CD4-positive, alpha-beta T cell treated with Interferon gamma for 1 hour (primary cell): Measurements from ENCODE around the gene HAGHL.
"Not testable (repeated sequence)": the region's sequence is repeated elsewhere in the genome, so short reads cannot be mapped to it uniquely, and the experiment has no call there.

Source experiments
- DNase-seq: peaks from one replicate; pipeline ENCODE4 v3.0.0-alpha.2; 2020

Gene HAGHL

DNA sequence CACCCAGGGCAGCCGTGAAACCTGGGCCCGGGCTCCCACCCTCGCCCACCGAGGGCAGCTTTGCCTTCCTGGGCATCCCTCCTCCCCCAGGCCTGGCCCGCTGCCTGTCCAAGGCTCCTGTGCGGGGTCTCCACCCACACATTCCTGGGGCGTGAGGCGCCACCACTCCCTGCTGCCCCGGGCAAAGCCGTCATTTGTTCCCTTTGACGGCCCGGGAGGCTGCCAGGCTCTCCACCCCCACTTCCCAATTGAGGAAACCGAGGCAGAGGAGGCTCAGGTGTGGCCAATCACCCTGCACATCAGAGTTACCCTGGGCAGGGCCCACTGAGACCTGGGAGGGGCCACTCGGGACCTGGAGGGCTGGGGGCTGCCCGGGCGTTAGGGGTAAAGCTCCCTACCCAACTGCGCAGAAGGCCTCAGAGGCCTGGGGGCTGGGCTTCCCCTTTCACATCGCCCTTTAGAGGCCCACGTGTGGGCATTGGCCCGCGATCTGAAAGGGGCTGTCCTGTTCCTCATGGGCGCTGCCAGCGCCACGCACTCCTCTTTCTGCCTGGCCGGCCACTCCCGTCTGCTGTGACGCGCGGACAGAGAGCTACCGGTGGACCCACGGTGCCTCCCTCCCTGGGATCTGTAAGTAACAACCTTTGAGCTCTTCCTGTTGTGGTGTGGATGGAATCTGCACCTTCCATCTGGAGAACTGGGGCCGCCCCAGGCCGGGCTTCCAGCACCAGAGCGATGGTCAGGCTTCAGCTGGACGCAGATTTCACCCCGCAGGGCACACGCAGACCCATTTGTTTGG is 33.8 kb downstream of the HAGHL start, which contains the start of gene MSLN:
MSLN (plus strand) TSS at position 190 of the 799 bp plus-strand sequence. CDS start 1,947 bp downstream, outside the sequence.
- DNase-seq: no peak

DNA sequence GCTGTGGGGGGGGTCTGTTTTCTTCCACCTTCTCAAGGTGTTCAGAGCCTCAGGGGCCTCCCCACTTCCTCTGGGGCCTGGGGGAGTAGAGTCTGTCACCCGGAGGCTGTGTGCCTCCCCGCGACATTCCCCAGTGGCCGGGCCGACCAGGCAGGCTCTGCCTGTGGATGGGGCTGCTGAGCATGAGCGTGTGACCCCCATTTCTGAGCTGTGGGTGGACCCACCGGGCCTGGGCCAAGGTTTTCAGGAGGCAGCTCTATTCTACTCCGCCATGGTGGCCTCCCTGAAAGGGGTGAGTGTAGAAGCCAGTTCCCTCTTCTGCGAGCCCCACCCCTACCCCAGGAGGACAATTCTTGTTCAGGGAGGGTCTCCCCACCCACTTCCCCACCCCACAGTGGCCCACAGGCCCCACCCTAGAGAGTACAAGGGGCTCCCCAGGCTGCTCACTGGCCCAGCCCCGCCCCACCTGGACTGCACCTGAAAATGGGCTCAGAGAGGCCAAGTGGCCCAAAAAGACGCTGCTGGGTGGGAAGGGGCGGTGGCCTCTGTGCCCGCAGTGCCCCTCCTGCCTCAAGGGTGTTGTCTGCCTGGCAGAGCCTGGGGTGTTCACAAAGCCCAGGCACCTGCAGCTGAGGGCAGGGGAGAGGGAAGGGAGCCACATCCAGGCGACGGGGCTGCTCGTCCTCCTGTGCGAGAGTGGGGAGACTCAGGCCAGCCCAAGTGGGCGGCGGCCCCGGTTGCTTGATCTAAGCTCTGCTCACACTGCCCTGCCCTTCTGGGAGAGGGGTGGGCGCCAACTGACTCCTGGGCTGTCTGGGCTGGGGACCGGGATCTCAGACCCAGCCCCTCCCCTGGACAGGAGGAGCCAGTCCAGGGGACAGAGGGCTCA is 35.0 kb downstream of the HAGHL start:
- no peak for DNase-seq

DNA sequence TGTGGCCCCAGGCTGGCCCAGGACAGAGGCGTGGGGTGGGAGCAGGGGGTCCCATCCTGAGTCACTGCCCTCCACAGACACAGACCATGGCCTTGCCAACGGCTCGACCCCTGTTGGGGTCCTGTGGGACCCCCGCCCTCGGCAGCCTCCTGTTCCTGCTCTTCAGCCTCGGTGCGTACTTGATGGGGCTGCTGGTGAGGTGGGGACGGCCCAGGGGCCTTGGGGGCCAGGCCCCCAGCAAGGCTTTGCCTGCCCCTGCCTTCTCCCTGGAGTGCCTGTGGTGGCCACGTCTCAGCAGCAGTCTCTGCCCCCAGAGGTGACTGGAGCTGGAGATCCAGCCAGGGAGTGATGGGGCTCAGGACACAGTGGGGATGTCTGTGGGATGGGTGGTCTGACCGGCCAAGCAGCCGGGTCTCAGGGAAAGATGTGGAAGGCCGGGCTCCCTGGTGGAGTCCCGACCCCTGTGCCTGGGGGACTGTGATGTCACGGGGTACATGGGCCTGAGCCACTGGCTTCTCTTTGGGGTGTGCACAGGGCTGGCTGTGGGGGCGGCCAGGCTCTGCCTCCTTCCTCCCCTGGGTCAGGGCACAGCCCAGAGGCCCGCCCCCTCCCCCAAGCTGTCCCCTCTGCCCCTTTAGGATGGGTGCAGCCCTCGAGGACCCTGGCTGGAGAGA is 35.8 kb downstream of the HAGHL start:
- no peak for DNase-seq

DNA sequence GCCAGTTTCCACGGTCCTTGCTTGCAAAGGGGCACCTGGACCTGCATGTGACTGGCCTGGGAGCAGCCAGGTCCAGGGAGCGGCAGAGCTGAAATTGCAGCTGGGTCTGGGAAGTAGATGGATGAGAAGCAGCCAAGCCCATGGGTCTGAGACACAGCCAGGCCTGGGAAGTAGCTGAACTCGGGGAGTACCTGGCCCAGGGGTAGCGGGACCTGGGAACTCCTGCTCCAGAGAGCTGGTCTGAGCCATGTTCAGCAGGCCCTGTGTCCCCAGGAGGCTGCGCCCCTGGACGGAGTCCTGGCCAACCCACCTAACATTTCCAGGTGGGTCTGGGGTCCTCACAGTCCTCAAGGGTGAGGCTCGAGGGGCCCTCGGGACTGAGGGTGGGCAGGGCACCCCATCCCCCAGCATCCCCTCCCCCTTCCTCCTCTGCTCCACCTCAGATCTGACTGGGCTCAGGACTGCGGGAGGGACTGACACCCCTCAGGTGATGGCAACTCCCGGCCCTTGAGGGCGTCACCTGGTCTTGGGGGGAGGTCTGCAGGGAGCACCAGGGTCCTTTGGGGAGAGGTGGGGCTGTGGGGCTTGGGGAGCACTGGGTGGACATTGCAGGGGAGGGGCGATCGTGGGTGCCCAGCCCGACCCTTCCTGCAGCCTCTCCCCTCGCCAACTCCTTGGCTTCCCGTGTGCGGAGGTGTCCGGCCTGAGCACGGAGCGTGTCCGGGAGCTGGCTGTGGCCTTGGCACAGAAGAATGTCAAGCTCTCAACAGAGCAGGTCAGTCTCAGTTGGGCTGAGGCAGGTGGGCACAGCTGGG is 36.7 kb downstream of the HAGHL start:
- DNase-seq: no peak

DNA sequence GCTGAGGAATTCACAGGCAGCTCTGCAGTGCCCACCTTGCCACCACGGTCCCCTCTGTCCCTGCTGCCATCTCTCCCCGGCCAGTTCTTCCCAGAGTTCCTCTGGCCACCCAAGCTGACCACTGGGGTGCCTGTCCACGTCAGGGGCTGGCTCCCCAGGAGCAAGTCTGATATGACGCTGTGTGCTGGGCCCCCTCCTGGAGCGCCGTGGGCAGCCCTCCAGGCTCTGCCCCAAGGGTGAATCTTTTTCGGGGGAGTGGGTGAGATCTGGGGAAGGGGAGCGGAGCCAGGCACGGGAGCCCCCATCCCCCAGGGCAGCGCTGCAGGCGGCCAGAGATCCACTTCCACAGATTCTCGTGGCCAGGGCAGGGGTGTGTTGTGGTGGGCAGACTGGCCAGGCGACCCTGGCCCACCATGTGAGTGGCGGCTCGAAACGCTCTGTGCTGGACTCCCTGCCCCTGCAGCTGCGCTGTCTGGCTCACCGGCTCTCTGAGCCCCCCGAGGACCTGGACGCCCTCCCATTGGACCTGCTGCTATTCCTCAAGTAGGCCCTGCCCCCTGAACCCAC is 37.4 kb downstream of the HAGHL start:
- DNase-seq: no peak

DNA sequence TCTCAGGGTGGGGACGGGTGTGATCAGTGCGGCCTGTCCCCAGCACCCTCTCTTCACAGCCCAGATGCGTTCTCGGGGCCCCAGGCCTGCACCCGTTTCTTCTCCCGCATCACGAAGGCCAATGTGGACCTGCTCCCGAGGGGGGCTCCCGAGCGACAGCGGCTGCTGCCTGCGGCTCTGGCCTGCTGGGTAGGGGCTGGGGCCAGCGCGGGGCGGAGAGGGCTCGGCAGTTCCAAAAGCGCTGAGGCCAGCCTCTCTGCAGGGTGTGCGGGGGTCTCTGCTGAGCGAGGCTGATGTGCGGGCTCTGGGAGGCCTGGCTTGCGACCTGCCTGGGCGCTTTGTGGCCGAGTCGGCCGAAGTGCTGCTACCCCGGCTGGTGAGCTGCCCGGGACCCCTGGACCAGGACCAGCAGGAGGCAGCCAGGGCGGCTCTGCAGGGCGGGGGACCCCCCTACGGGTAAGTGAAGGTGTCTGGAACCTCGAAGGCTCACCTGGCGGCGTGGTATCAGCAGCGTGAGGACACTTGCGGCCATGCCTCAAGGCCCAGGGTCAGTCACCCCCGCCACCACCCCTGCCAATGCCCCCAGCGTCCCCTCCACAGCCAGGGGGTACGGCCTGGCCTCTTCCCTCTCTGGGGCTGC is 38.1 kb downstream of the HAGHL start:
- no peak for DNase-seq

DNA sequence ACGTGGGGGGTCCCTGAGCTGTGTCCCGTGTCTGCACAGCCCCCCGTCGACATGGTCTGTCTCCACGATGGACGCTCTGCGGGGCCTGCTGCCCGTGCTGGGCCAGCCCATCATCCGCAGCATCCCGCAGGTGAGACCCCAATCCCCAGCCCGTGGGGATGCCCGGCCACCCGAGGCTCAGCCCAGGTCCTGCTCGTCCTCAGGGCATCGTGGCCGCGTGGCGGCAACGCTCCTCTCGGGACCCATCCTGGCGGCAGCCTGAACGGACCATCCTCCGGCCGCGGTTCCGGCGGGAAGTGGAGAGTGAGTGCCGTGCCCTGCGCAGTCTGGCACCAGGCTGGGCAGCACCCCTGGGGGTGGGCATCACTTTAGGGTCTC is 38.6 kb downstream of the HAGHL start:
- DNase-seq: no peak

DNA sequence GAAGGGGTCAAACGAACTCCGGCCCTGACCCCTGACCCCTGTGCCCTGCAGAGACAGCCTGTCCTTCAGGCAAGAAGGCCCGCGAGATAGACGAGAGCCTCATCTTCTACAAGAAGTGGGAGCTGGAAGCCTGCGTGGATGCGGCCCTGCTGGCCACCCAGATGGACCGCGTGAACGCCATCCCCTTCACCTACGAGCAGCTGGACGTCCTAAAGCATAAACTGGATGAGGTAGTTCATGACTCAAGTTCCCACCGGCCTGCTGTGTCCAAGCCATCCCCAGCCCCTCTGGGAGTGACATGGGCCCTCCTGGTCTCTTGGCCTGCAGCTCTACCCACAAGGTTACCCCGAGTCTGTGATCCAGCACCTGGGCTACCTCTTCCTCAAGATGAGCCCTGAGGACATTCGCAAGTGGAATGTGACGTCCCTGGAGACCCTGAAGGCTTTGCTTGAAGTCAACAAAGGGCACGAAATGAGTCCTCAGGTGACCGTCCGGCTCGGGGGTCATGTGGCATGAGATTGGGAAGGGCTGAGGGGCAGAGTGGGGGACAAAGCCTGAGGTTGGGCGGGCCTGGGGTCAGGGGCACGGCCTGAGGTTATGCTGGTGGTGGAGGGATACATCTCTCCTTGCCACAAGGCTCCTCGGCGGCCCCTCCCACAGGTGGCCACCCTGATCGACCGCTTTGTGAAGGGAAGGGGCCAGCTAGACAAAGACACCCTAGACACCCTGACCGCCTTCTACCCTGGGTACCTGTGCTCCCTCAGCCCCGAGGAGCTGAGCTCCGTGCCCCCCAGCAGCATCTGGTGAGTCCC is 39.3 kb downstream of the HAGHL start:
- DNase-seq: no peak

DNA sequence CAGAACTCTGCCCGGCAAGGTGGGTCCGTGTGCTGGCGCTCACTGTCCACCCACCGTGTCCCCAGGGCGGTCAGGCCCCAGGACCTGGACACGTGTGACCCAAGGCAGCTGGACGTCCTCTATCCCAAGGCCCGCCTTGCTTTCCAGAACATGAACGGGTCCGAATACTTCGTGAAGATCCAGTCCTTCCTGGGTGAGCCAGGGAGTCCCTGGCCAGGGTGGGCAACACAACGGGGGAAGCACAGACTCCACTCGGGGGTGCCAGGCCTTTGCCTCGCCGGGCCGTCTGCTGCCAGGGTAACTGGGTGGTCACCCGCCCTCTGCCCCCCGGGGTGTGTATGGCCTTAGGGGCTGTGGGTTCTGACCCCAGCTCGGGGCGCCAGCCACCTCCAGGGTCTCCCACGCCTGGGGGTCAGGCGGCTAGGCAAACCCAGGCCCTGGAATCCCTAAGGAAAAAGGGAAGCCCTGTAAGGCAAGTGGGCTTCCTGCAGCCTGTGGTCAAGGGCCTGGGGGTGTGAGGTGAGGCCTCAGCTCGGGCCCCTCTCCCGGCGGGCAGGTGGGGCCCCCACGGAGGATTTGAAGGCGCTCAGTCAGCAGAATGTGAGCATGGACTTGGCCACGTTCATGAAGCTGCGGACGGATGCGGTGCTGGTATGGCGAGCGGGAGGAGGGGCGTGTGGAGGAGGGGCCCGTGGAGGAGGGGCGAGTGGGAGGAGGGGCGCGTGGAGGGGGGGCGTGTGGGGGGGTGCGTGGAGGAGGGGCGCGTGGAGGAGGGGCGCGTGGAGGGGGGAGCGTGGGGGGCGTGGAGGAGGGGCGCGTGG is 40.1 kb downstream of the HAGHL start:
- no peak for DNase-seq

DNA sequence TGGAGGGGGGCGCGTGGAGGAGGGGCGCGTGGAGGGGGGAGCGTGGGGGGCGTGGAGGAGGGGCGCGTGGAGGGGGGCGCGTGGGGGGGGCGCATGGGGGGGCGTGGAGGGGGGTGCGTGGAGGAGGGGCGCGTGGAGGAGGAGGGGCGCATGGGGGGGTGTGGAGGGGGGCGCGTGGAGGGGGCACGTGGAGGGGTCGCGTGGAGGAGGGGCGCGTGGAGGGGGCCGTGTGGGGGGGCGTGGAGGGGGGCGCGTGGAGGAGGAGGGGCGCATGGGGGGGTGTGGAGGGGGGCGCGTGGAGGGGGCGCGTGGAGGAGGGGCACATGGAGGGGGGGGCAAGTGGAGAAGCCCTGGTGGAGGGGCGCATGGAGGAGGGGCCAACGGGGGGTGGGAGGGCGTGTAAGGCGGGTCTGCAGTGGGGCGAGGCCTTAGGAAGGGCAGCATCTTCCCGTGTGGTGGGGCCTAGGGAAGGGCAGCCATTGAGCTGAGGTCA is 40.9 kb downstream of the HAGHL start:
- no peak for DNase-seq

DNA sequence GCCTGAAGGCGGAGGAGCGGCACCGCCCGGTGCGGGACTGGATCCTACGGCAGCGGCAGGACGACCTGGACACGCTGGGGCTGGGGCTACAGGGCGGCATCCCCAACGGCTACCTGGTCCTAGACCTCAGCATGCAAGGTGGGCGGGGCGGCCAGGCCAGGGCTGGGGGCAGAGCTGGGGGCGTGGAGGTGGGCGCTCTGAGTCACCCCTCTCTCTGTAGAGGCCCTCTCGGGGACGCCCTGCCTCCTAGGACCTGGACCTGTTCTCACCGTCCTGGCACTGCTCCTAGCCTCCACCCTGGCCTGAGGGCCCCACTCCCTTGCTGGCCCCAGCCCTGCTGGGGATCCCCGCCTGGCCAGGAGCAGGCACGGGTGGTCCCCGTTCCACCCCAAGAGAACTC is 41.5 kb downstream of the HAGHL start:
- DNase-seq: no peak

DNA sequence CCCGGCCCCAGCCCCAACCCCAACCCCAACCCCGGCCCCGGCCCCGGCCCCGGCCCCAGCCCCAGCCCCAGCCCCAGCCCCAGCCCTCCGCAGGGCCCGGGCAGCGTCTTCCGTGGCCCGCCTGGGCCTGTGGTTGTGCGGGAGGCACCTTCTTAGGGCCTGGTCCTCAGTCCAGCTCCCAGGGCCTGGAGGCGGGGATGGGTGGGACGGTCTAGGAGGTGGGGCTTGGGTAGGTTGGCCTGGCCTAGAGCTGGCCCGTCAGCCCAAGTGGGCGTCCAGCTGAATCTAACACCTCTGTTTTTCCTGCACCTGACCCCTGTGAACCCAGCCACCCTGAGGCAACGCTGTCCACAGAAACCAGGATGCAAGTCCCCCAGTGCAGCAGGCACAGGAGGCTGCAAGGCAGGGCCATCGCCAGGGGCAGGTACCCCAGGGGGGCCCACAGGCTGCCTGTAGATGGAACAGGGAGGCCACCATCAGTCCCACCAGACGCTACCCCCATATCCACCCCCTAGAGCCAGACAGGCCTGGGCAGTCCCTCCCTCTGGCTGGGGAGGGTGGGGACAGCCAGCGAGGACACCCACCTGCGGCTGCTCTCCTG is 42.4 kb downstream of the HAGHL start:
- DNase-seq: no peak

DNA sequence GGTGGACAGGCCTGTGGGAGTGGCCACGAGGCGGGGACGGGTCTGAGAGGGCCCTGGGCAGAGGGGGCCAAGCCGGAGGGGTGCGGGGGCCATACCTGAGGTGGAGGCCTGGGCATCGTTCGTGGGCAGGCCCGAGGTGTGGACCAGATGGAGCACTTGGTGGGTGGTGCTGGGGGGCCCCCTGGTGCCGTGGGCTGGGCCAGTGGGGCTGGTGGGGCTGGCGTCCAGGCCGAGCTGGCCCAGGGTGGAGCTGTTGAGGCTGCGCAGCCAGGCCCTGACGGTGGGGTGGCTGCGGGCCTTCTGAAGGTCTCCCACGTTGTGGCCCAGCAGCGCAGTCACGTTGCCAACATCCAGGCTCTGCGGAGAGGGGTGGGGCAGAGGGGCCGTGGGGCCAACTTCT is 43.0 kb downstream of the HAGHL start:
- DNase-seq: no peak

DNA sequence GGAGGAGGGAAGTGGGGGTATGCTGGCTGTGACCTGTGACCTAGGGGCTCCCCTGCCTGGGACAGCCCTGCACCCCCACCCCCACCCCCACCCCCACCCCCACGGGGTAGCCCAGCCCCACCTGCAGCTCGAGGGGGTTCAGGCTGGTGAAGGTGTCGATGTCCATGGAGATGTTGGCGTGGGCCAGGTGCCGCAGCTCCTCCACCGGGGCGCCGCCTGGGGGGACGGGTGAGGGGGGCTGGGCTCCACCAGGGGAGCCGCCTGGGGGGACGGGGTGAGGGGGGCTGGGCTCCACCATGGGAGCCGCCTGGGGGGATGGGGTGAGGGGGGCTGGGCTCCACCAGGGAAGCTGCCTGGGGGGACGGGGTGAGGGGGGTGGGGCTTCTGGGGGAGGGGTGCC is 43.5 kb downstream of the HAGHL start:
- no peak for DNase-seq

DNA sequence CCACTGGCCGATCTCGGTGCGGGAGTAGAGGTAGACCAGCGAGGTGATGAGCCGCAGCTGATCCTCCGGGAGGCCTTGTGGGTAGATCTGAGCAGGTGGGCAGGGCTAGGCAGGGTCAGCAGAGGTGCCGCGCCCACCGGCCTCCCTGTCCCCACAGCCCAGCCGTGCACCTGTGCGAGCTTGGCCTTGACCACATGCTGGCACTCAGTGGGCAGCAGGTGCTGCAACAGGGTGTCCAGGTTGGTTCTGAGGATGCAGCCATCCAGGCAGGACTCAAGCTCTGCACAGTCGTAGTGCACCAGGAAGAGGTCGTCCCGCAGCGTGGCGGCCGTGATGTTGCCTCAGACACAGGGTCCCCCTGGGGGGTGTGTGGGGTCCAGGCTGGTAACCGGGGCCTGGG is 46.1 kb downstream of the HAGHL start:
- no peak for DNase-seq

DNA sequence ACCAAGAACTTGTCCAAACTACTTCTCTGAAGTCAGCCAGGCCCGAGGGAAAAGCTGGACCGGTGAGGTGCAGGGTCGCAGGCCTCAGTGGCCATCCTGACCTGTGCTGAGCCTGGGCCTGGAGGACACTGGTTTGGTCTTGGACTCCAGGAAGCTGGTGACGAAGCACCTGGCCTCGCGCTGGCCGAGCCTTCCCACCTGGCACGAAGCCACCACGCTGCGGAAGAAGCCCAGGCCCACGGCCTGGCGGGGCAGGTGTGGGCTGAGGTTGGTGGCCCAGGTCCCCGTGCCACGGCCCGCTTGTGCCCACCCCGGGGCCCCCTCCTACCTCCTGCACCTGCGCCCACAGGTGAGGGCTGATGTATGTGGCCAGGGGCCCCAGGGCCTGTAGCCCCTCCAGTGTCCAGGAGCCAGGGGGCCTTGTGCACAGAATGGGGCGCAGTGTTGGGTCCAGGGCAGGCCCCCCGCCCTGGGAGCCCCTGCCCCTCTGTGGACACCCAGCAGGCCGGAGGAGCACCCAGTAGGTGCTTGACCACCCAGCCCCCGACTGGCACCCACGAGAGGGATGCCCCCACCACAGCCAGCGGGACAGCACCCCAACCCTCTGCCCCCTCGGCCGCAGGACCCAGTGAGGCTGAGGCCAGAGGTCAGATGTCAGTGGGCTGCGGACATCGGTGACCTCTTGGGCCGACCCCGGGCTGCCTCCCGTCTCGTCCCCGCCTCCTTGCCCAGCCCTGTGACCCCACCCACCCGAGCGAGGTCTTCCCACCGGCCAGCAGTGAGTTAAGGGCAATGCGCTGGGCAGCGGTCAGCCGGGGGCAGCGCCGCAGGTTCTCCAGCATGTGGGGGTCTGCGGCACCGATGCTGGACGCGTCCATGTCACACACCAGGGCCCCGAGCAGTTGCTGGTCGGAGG is 47.4 kb downstream of the HAGHL start:
- no peak for DNase-seq

DNA sequence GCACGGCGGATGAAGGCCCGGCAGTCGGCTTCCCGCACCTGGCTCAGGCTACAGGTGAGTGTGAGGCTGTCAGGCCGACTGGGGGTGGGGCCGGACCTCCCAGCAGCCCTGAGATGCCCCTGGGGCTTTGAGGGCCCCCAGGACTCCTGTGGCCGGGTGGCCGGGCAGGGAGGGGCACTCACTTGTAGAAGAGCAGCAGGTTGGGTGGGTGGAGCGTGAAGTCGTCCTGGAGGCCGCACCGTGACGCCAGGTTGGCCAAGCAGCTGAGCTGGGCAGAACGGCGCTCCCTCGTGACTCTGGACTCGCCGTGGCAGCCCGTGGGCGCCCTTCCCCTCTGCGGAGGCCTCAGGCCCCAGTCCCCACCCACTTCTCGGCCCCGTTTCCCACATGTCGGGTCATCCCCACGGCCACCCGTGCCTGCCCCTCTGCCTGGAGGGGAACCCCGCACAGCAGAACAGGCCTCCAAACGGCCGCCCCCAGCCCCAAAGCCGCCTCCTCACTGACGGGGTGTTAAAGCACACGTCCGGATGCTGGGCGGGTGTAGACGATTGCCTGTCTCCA is 48.4 kb downstream of the HAGHL start:
- DNase-seq: no peak

DNA sequence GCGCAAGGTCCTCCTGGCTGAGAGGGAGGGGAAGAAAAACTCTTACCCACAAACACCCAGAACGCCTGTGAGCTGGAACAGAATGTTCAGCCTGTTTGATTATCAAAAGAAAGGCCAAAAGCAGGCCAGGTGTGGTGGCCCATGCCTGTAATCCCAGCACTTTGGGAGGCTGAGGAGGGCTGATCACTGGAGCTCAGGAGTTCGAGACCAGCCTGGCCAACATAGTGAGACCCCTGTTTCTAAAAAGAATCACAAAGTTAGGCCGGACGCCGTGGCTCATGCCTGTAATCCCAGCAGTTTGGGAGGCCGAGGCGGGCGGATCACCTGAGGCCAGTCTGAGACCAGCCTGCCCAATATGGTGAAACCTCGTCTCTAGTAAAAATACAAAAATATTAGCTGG is 49.4 kb downstream of the HAGHL start:
- not testable (repeated sequence) for DNase-seq
